Endothelial cell (in vitro differentiated cells): ENCODE measurements around the gene ITGBL1. TPM values are rescaled to one million over a fixed set of nuclear protein-coding genes. Genes with fewer than 3 reads are reported as not detected.

ENCODE experiments used
- DNase-seq: peaks from one replicate; pipeline ENCODE4 v3.0.0; 2021; ENCODE audit warnings: low spot score
- H3K27ac Mint-ChIP-seq: one replicate; pipeline ENCODE4 v1.8.0; 2021; ENCODE audit warnings: mixed read lengths, inconsistent platforms; ENCODE audit not compliant: unreplicated experiment
- H3K27me3 Mint-ChIP-seq: one replicate; pipeline ENCODE4 v1.8.0; 2021; ENCODE audit warnings: mild to moderate bottlenecking, moderate library complexity, mixed read lengths, inconsistent platforms; ENCODE audit not compliant: unreplicated experiment
- H3K36me3 Mint-ChIP-seq: one replicate; pipeline ENCODE4 v1.8.0; 2021; ENCODE audit warnings: mild to moderate bottlenecking, low read depth, mixed read lengths, inconsistent platforms; ENCODE audit not compliant: unreplicated experiment
- H3K4me1 Mint-ChIP-seq: one replicate; pipeline ENCODE4 v1.8.0; 2021; ENCODE audit warnings: mild to moderate bottlenecking, mixed read lengths, inconsistent platforms; ENCODE audit not compliant: unreplicated experiment
- H3K4me3 Mint-ChIP-seq: one replicate; pipeline ENCODE4 v1.8.0; 2021; ENCODE audit warnings: mild to moderate bottlenecking, mixed read lengths, inconsistent platforms; ENCODE audit not compliant: unreplicated experiment
- H3K9me3 Mint-ChIP-seq: one replicate; pipeline ENCODE4 v1.8.0; 2021; ENCODE audit warnings: mixed read lengths, inconsistent platforms; ENCODE audit not compliant: unreplicated experiment
- CTCF ChIP-seq: fragments of 200-600 bp; sonication (generic); IDR thresholded peaks from one replicate; pipeline ENCODE4 v1.5.0; 2021; ENCODE audit warnings: antibody characterized with exemption; ENCODE audit not compliant: unreplicated experiment
- total RNA-seq: library from RNA; stranded (reverse); fragmentation: NEBNext Ultra II Directional; extraction: Animal tissue kit (Norgen Biotek cat#: 25700); gene quantifications from one replicate; pipeline ENCODE4 v1.2.1, GENCODE V29; 2021; ENCODE audit not compliant: unreplicated experiment

The ITGBL1 gene
- total RNA-seq, 1 donor from 2014 or later, result not detected

- DNase-seq, result no peak
- Mint-ChIP-seq H3K4me3 (no peak overlapping the region), H3K27ac (no peak overlapping the region), H3K36me3 (no peaks in the 10 kb centered on the region), H3K9me3 (no peaks in the 10 kb centered on the region), H3K27me3 (no peaks in the 10 kb centered on the region), H3K4me1 (peaks cover 16% of the 10 kb centered on the region)
- no peak for TF ChIP-seq CTCF
These were observed 70.1 kb downstream of the ITGBL1 start for GRCh38 chr13:101522607-101523006.

DNA sequence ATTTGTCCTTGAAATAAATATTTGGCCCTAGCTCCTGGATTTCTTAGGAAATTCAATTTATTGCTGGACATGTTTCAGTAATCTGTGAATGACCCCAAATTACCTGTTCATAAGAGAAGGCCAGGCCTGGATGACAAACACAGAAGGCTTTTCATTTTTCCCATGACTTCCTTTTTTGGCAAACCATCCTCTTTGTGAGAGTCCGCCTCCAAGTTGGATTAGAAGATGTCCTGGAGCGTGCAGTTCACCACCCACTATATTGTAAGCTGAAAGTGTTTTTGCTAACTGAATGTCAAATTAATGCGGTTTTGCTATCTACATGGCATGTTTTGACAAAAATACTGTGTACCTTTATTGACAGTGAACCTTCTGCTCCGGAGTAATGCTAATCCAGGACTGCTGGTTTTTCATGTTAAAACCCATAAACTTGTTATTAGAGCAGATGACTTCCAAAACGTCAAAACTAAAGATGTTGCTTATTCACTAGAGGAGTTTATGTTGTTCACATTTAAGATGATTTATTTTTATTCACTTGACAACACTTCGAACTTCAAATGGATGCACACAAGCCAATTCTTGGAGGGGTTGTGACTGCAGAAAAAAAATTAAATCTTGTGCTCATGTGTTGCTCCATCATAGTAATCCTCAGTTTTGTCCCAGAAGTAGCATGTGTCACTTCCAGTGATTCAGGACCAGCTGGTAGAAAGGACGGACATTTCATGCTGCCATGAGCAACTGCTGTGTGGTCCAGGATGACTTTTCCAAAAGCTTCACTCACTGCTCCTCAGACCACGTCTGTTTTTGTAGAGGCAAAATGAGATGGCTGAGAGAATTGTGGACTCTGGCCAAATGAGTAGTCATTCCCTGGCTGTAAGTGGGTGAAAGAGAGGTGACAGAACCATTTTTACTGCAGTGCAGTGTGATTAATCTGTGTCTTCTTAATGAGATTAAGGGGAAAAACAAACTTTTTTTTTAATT lies 71.0 kb downstream of the ITGBL1 start:
- H3K4me1 Mint-ChIP-seq, result peaks cover 16% of the 10 kb centered on the region

GRCh38 chr13:101527130-101527529 lies 74.7 kb downstream of the ITGBL1 start:
- H3K27ac Mint-ChIP-seq, result no peak overlapping the region
- no peaks in the 10 kb centered on the region for H3K4me1 Mint-ChIP-seq
- H3K27me3 Mint-ChIP-seq, result no peaks in the 10 kb centered on the region
- no peaks in the 10 kb centered on the region for H3K9me3 Mint-ChIP-seq
- no peak overlapping the region for H3K4me3 Mint-ChIP-seq
- H3K36me3 Mint-ChIP-seq, result no peaks in the 10 kb centered on the region
- DNase-seq, result no peak
- TF ChIP-seq CTCF, result no peak

More for the DNA sequence above, 71.0 kb downstream of the ITGBL1 start:
- Mint-ChIP-seq H3K36me3 (no peaks in the 10 kb centered on the region), H3K27me3 (no peaks in the 10 kb centered on the region), H3K27ac (no peak overlapping the region), H3K4me3 (no peak overlapping the region), H3K9me3 (no peaks in the 10 kb centered on the region)
- no peak for DNase-seq
- TF ChIP-seq CTCF, result no peak

- Mint-ChIP-seq H3K27me3 (no peaks in the 10 kb centered on the region), H3K27ac (no peak overlapping the region), H3K9me3 (no peaks in the 10 kb centered on the region), H3K4me1 (no peaks in the 10 kb centered on the region), H3K36me3 (no peaks in the 10 kb centered on the region), H3K4me3 (no peak overlapping the region)
- no peak for DNase-seq
- no peak for TF ChIP-seq CTCF
These were observed 76.9 kb downstream of the ITGBL1 start for GRCh38 chr13:101529422-101529821.

DNA sequence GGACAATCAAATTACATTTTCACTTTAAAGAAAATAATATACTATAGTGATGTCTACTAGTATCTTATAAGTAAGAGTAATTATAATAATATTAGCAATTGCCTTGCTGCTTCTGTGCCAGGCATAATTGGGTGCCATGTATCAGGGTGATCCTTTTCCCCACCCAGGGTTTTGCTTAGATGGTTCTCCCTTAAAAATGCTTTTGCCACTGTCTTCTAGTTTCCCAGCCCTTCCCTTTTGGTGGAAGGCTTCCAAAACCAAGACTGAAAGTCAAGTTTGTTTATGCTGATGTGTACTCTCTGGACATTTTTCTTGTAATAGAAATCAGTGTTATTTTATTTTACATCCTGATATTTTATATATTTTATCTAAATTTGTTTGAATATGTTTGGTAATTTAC lies 77.8 kb downstream of the ITGBL1 start:
- Mint-ChIP-seq H3K9me3 (no peaks in the 10 kb centered on the region), H3K4me1 (no peaks in the 10 kb centered on the region), H3K4me3 (no peak overlapping the region), H3K27ac (no peak overlapping the region), H3K27me3 (no peaks in the 10 kb centered on the region), H3K36me3 (no peaks in the 10 kb centered on the region)
- DNase-seq, result no peak
- no peak for TF ChIP-seq CTCF
